Progenitor cell of endocrine pancreas (in vitro differentiated cells): ENCODE results near the gene KRTAP5-4. TPM values are rescaled to one million over a fixed set of nuclear protein-coding genes. Genes with fewer than 3 reads are reported as not detected.
"Not testable (repeated sequence)": the region's sequence is repeated elsewhere in the genome, so short reads cannot be mapped to it uniquely, and the experiment has no call there.

Source experiments
- DNase-seq: peaks from one replicate; pipeline ENCODE4 v3.0.0; 2021; ENCODE audit warnings: low spot score; ENCODE audit not compliant: unreplicated experiment
- H3K27ac Mint-ChIP-seq: 2 replicates; pipeline ENCODE4 v1.8.0; 2021; ENCODE audit warnings: mild to moderate bottlenecking, moderate library complexity, mixed read lengths
- H3K27me3 Mint-ChIP-seq: 2 replicates; pipeline ENCODE4 v1.8.0; 2021; ENCODE audit warnings: mixed read lengths
- H3K36me3 Mint-ChIP-seq: 2 replicates; pipeline ENCODE4 v1.8.0; 2022; ENCODE audit warnings: mixed read lengths; ENCODE audit not compliant: insufficient read depth
- H3K4me1 Mint-ChIP-seq: 2 replicates; pipeline ENCODE4 v1.8.0; 2021; ENCODE audit warnings: low read depth, mixed read lengths
- H3K4me3 Mint-ChIP-seq: 2 replicates; pipeline ENCODE4 v1.8.0; 2021; ENCODE audit warnings: low read depth, mild to moderate bottlenecking, moderate library complexity, mixed read lengths
- H3K9me3 Mint-ChIP-seq: 2 replicates; pipeline ENCODE4 v1.8.0; 2021; ENCODE audit warnings: low read depth, mixed read lengths
- CTCF ChIP-seq: fragments of 200-600 bp; sonication (generic); IDR thresholded peaks from one replicate; pipeline ENCODE4 v1.5.0; 2021; ENCODE audit warnings: antibody characterized with exemption, mild to moderate bottlenecking; ENCODE audit not compliant: unreplicated experiment
- long read RNA-seq: library from polyadenylated mRNA; unstranded; transcript quantifications from one replicate; pipeline ENCODE4 v2.0.0, GENCODE V29; 2020
- total RNA-seq: library from RNA; stranded (reverse); gene quantifications from 2 replicates; pipeline ENCODE4 v1.2.1, GENCODE V29; 2021

The KRTAP5-4 gene
- total RNA-seq = not detected in 2 replicates
- long read RNA-seq = 0 reads

GRCh38 chr11:1622086-1622485, at the start of gene KRTAP5-4:
TSS of gene KRTAP5-4 (minus strand) at chr11:1622138. CDS start at chr11:1622093, 45 bp downstream.
- Mint-ChIP-seq H3K4me3 (no peak within 1 kb of the TSS), H3K9me3 (peaks cover 4% of the 10 kb centered on the region), H3K4me1 (no peaks in the 10 kb centered on the region), H3K36me3 (no peaks in the 10 kb centered on the region), H3K27me3 (peaks cover 54% of the 10 kb centered on the region), H3K27ac (no peak within 1 kb of the TSS)
- no peak for TF ChIP-seq CTCF
- DNase-seq = no peak

- H3K27me3 Mint-ChIP-seq = no peaks in the 10 kb centered on the region
- H3K4me1 Mint-ChIP-seq = peaks cover 54% of the 10 kb centered on the region
- TF ChIP-seq CTCF = no peak
- H3K4me3 Mint-ChIP-seq = no peak overlapping the region
- H3K36me3 Mint-ChIP-seq = peaks cover 2% of the 10 kb centered on the region
- H3K27ac Mint-ChIP-seq = peak overlapping the region; percentile 3
- no peaks in the 10 kb centered on the region for H3K9me3 Mint-ChIP-seq
- no peak for DNase-seq
Observed at GRCh38 chr11:1671658-1672057, 49.7 kb upstream of the KRTAP5-4 start.

- DNase-seq = no peak
- Mint-ChIP-seq H3K4me3 (no peak overlapping the region), H3K9me3 (no peaks in the 10 kb centered on the region), H3K27ac (peak overlapping the region; percentile 27), H3K4me1 (peaks cover 49% of the 10 kb centered on the region), H3K27me3 (no peaks in the 10 kb centered on the region), H3K36me3 (peaks cover 2% of the 10 kb centered on the region)
- TF ChIP-seq CTCF = no peak
Observed at GRCh38 chr11:1670905-1671371, 49.0 kb upstream of the KRTAP5-4 start.

- peaks cover 44% of the 10 kb centered on the region for H3K4me1 Mint-ChIP-seq
- not testable (repeated sequence) for H3K9me3 Mint-ChIP-seq, DNase-seq, H3K27ac Mint-ChIP-seq, H3K27me3 Mint-ChIP-seq, H3K4me3 Mint-ChIP-seq, H3K36me3 Mint-ChIP-seq
Observed at GRCh38 chr11:1670457-1670856, 48.5 kb upstream of the KRTAP5-4 start.

- Mint-ChIP-seq H3K9me3 (no peaks in the 10 kb centered on the region), H3K27me3 (no peaks in the 10 kb centered on the region), H3K4me1 (peaks cover 40% of the 10 kb centered on the region), H3K27ac (no peak overlapping the region), H3K36me3 (peaks cover 2% of the 10 kb centered on the region), H3K4me3 (no peak overlapping the region)
- TF ChIP-seq CTCF = no peak
- DNase-seq = no peak
Observed at GRCh38 chr11:1669546-1670218, 47.7 kb upstream of the KRTAP5-4 start.

- Mint-ChIP-seq H3K4me3 (no peak overlapping the region), H3K4me1 (peaks cover 33% of the 10 kb centered on the region), H3K36me3 (peaks cover 2% of the 10 kb centered on the region)
Observed at GRCh38 chr11:1668911-1669473, 47.1 kb upstream of the KRTAP5-4 start.

More at GRCh38 chr11:1668911-1669473, 47.1 kb upstream of the KRTAP5-4 start:
- H3K27ac Mint-ChIP-seq = no peak overlapping the region
- H3K9me3 Mint-ChIP-seq = no peaks in the 10 kb centered on the region
- TF ChIP-seq CTCF = no peak
- H3K27me3 Mint-ChIP-seq = no peaks in the 10 kb centered on the region
- no peak for DNase-seq
